Measurements from ENCODE around the gene ZNF804B.

The ZNF804B gene

DNA sequence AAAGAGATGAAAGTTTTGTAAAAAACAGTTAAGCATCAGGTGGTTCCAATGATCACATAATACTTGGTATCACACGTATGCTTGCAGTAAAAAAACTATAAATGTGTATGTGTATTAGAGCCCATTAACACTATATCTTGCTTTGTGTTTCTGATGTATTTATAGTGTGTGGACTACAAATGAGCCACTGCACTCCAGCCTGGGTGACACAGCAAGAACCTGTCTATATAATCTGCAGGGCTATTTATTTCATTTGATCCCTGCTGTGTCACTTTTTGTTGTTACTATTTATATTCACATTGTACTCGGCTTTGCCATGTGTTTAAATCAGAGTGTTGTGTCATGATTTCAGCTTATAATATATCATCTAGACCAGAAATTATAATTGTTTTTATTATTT lies 523.8 kb downstream of the ZNF804B start:
- no peaks in the 10 kb centered on the region for H3K4me1 ChIP-seq (ENCODE audit: control insufficient read depth in 1 of 2, insufficient read depth in 2 of 2, low read length in 2 of 2)
- H3K27ac ChIP-seq (ENCODE audit: low read length), result no peak overlapping the region
- no peaks in the 10 kb centered on the region for H3K9me3 ChIP-seq (ENCODE audit: control insufficient read depth in 1 of 2, low read length in 2 of 2)
- no peak overlapping the region for H3K4me3 ChIP-seq (ENCODE audit: low read depth in 1 of 2, low read length in 2 of 2)
- H3K36me3 ChIP-seq (ENCODE audit: control insufficient read depth in 1 of 2, insufficient read depth in 2 of 2, low read length in 2 of 2), result no peaks in the 10 kb centered on the region
- H3K27me3 ChIP-seq (ENCODE audit: low read depth, low read length), result no peaks in the 10 kb centered on the region

DNA sequence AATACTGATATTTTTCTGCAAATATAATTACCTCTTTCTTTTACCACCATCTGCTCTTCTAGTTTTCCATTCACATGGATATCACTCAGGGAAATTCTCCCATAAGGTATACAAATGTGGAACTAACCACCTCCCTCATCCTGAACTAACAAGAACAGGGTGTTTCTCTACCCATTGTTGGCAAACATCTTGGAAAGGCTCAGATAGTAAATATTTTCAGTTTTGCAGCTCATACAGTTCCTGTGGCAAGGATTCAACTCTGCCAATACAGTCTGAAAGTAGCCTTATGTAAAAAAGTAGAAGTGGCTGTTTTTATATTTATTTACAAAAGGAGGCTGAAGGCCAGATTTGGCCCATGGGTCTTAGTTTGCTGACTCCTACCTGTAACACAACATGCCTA lies 549.0 kb downstream of the ZNF804B start:
- Histone ChIP-seq H3K9me3 (ENCODE audit: control insufficient read depth in 1 of 2, low read length in 2 of 2) (no peaks in the 10 kb centered on the region), H3K27ac (ENCODE audit: low read length) (no peak overlapping the region), H3K36me3 (ENCODE audit: control insufficient read depth in 1 of 2, insufficient read depth in 2 of 2, low read length in 2 of 2) (no peaks in the 10 kb centered on the region), H3K4me3 (ENCODE audit: low read depth in 1 of 2, low read length in 2 of 2) (no peak overlapping the region), H3K4me1 (ENCODE audit: control insufficient read depth in 1 of 2, insufficient read depth in 2 of 2, low read length in 2 of 2) (no peaks in the 10 kb centered on the region), H3K27me3 (ENCODE audit: low read depth, low read length) (no peaks in the 10 kb centered on the region)

DNA sequence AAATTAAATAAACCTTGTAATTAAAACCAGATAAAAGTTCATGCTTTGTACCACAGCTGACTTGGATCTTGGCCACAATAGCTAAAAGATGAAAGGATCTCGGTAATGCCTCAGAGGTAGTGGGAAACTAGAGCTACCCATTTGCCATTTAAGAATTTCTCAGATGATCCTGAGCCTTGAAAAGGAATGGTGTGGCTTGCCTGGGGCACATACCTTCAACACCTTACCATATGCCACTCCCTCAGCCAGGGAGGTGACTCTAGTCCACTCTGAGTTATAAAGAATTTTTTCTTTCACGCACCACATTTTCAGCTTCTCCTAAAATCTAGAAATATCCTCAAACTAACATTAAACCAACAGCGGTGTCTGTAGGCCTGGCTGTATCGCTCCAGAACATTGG lies 552.4 kb downstream of the ZNF804B start:
- H3K27ac ChIP-seq (ENCODE audit: low read length), result no peak overlapping the region

DNA sequence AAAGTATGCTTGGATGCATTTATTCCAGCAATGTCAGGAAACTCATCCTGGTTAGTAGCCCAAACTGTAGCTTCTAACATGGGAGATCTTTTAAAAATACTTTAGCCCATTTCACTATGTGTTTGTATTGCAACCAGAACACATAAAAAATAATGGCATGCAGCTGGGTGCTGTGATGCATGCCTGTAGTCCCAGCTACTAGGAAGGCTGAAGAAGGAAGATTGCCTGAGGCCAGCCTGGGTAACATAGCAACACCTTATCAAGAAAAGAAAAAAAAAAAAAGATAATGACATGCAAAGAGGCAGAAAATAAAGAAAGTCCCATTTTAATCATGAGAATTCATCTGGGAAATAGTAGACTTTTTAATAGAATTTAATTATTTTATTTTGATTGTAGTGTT lies 553.1 kb downstream of the ZNF804B start:
- no peaks in the 10 kb centered on the region for H3K36me3 ChIP-seq (ENCODE audit: control insufficient read depth in 1 of 2, insufficient read depth in 2 of 2, low read length in 2 of 2)
- no peaks in the 10 kb centered on the region for H3K9me3 ChIP-seq (ENCODE audit: control insufficient read depth in 1 of 2, low read length in 2 of 2)
- H3K4me3 ChIP-seq (ENCODE audit: low read depth in 1 of 2, low read length in 2 of 2), result no peak overlapping the region

More for the DNA sequence above, 552.4 kb downstream of the ZNF804B start:
- Histone ChIP-seq H3K9me3 (ENCODE audit: control insufficient read depth in 1 of 2, low read length in 2 of 2) (no peaks in the 10 kb centered on the region), H3K4me3 (ENCODE audit: low read depth in 1 of 2, low read length in 2 of 2) (no peak overlapping the region), H3K27me3 (ENCODE audit: low read depth, low read length) (no peaks in the 10 kb centered on the region), H3K4me1 (ENCODE audit: control insufficient read depth in 1 of 2, insufficient read depth in 2 of 2, low read length in 2 of 2) (no peaks in the 10 kb centered on the region), H3K36me3 (ENCODE audit: control insufficient read depth in 1 of 2, insufficient read depth in 2 of 2, low read length in 2 of 2) (no peaks in the 10 kb centered on the region)

DNA sequence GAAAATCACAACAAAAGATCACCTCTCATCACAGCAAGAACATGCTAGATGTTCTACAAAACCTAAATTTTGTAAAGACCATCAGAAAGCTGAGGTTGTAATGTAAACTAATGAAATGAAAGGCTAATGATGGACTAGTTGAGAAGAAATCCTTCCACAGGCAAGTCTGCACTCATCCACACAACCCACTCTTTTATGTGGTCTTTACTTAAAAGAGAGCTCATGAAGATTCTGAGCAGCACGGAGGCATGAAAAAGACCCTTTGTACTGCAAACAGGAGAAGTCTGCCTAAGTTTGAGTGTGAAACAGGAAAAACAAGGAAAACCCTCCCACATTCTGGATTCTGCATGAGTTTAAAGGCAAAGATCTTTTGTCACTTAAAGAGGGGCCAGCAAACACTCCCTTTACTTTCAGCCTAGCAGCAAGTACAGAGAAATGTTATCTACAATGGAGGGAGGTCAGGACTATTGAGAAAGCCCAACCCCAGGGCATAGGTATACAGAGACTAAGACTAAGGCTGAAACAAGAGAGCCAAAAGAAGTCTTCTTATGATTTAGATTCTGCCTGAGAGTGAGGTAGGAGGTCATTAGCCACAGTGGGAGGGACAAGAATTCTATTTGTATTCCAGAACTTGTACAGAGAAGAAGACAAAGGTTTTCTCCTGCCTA lies 557.2 kb downstream of the ZNF804B start:
- H3K27ac ChIP-seq (ENCODE audit: low read length), result no peak overlapping the region
- H3K27me3 ChIP-seq (ENCODE audit: low read depth, low read length), result no peaks in the 10 kb centered on the region
- H3K4me1 ChIP-seq (ENCODE audit: control insufficient read depth in 1 of 2, insufficient read depth in 2 of 2, low read length in 2 of 2), result no peaks in the 10 kb centered on the region
- H3K36me3 ChIP-seq (ENCODE audit: control insufficient read depth in 1 of 2, insufficient read depth in 2 of 2, low read length in 2 of 2), result no peaks in the 10 kb centered on the region
- H3K4me3 ChIP-seq (ENCODE audit: low read depth in 1 of 2, low read length in 2 of 2), result no peak overlapping the region
- H3K9me3 ChIP-seq (ENCODE audit: control insufficient read depth in 1 of 2, low read length in 2 of 2), result peaks cover 0 to 4% of the 10 kb centered on the region in 2 donors

More for the DNA sequence above, 553.1 kb downstream of the ZNF804B start:
- Histone ChIP-seq H3K4me1 (ENCODE audit: control insufficient read depth in 1 of 2, insufficient read depth in 2 of 2, low read length in 2 of 2) (no peaks in the 10 kb centered on the region), H3K27ac (ENCODE audit: low read length) (no peak overlapping the region), H3K27me3 (ENCODE audit: low read depth, low read length) (no peaks in the 10 kb centered on the region)

DNA sequence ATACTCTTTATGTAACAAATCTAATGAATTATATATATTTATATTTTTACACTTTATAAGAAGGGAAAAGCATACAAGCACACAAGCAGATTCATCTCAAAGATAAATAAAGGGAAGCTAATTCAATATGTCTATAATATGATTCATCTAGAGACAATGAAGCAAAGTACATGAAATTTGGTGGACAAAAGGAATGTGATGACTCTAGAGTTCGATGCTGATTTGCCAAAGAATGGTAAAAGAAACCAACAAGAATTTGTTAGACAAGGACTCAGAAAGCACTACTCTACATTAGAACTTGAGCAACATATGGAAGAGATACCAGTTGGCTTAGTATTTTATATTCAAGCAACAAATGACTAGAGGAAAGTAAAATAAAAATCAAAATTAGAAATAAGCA lies 572.5 kb downstream of the ZNF804B start:
- H3K27ac ChIP-seq (ENCODE audit: low read length), result no peak overlapping the region
- no peaks in the 10 kb centered on the region for H3K4me1 ChIP-seq (ENCODE audit: control insufficient read depth in 1 of 2, insufficient read depth in 2 of 2, low read length in 2 of 2)
- no peaks in the 10 kb centered on the region for H3K36me3 ChIP-seq (ENCODE audit: control insufficient read depth in 1 of 2, insufficient read depth in 2 of 2, low read length in 2 of 2)
- no peak overlapping the region for H3K4me3 ChIP-seq (ENCODE audit: low read depth in 1 of 2, low read length in 2 of 2)
- H3K27me3 ChIP-seq (ENCODE audit: low read depth, low read length), result no peaks in the 10 kb centered on the region
- no peaks in the 10 kb centered on the region for H3K9me3 ChIP-seq (ENCODE audit: control insufficient read depth in 1 of 2, low read length in 2 of 2)

DNA sequence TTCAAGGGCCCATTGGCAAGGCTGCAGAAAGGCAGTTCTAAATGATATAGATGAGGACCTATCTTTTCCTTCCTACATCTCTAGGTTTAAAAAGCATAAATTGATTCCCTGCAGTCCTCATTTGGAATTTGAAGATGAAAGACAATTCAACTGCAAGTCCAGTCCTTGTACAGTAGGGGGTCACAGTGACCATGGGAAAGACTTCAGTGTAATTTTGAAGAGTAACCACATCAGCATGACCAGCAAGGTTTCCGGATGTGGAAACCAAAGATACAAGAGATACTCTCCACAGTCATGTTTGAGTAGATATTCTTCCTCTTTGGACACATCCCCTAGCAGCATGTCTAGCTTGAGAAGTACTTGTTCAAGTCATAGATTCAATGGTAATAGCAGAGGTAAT lies 575.3 kb downstream of the ZNF804B start:
- no peaks in the 10 kb centered on the region for H3K27me3 ChIP-seq (ENCODE audit: low read depth, low read length)
- H3K36me3 ChIP-seq (ENCODE audit: control insufficient read depth in 1 of 2, insufficient read depth in 2 of 2, low read length in 2 of 2), result no peaks in the 10 kb centered on the region
- H3K27ac ChIP-seq (ENCODE audit: low read length), result no peak overlapping the region
- no peak overlapping the region for H3K4me3 ChIP-seq (ENCODE audit: low read depth in 1 of 2, low read length in 2 of 2)
- H3K4me1 ChIP-seq (ENCODE audit: control insufficient read depth in 1 of 2, insufficient read depth in 2 of 2, low read length in 2 of 2), result no peaks in the 10 kb centered on the region
- no peaks in the 10 kb centered on the region for H3K9me3 ChIP-seq (ENCODE audit: control insufficient read depth in 1 of 2, low read length in 2 of 2)

DNA sequence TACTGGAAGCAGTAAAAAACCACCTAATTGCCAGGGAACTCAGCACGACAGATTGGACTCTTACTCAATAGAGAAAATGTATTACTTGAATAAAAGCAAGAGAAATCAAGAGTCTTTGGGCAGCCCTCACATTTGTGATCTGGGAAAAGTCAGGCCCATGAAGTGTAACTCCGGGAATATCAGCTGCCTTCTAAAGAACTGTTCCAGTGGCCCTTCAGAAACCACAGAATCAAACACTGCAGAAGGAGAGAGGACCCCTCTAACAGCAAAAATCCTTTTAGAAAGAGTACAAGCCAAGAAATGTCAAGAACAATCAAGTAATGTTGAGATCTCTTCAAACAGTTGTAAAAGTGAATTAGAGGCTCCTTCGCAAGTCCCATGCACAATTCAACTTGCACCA lies 576.0 kb downstream of the ZNF804B start:
- no peaks in the 10 kb centered on the region for H3K9me3 ChIP-seq (ENCODE audit: control insufficient read depth in 1 of 2, low read length in 2 of 2)
- H3K4me3 ChIP-seq (ENCODE audit: low read depth in 1 of 2, low read length in 2 of 2), result no peak overlapping the region
- no peaks in the 10 kb centered on the region for H3K27me3 ChIP-seq (ENCODE audit: low read depth, low read length)
- H3K36me3 ChIP-seq (ENCODE audit: control insufficient read depth in 1 of 2, insufficient read depth in 2 of 2, low read length in 2 of 2), result no peaks in the 10 kb centered on the region
- H3K4me1 ChIP-seq (ENCODE audit: control insufficient read depth in 1 of 2, insufficient read depth in 2 of 2, low read length in 2 of 2), result no peaks in the 10 kb centered on the region
- H3K27ac ChIP-seq (ENCODE audit: low read length), result no peak overlapping the region

DNA sequence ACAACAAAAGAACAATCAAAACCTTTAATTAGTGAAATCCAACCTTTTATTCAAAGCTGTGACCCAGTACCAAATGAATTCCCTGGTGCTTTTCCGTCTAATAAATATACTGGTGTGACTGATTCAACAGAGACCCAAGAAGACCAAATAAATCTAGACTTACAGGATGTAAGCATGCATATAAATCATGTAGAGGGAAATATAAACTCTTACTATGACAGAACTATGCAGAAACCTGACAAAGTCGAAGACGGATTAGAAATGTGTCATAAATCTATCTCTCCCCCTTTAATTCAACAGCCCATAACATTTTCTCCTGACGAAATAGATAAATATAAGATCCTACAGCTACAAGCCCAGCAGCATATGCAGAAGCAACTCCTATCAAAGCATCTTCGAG lies 576.6 kb downstream of the ZNF804B start:
- Histone ChIP-seq H3K36me3 (ENCODE audit: control insufficient read depth in 1 of 2, insufficient read depth in 2 of 2, low read length in 2 of 2) (no peaks in the 10 kb centered on the region), H3K9me3 (ENCODE audit: control insufficient read depth in 1 of 2, low read length in 2 of 2) (no peaks in the 10 kb centered on the region), H3K27ac (ENCODE audit: low read length) (no peak overlapping the region), H3K4me3 (ENCODE audit: low read depth in 1 of 2, low read length in 2 of 2) (no peak overlapping the region), H3K27me3 (ENCODE audit: low read depth, low read length) (no peaks in the 10 kb centered on the region), H3K4me1 (ENCODE audit: control insufficient read depth in 1 of 2, insufficient read depth in 2 of 2, low read length in 2 of 2) (no peaks in the 10 kb centered on the region)

DNA sequence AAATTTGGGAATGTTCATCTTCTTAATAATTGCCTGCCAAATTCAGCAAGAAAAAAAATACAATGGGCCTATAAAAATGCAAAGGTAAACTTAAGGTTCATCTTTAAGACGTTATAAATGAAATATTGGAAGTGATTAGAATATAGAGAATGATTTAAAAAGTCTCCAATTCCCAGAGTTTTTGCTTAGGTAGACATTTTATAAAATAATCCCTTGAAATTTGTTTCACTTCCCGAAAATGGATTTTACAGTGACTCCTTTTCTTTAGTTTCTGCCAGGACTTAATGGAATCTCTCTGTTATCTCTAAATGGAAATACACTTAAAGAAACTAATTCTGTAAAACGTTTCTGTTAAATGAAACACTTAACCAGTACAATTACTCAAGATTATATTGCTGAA lies 580.2 kb downstream of the ZNF804B start:
- Histone ChIP-seq H3K4me1 (ENCODE audit: control insufficient read depth in 1 of 2, insufficient read depth in 2 of 2, low read length in 2 of 2) (no peaks in the 10 kb centered on the region), H3K27me3 (ENCODE audit: low read depth, low read length) (no peaks in the 10 kb centered on the region), H3K36me3 (ENCODE audit: control insufficient read depth in 1 of 2, insufficient read depth in 2 of 2, low read length in 2 of 2) (no peaks in the 10 kb centered on the region), H3K27ac (ENCODE audit: low read length) (no peak overlapping the region), H3K4me3 (ENCODE audit: low read depth in 1 of 2, low read length in 2 of 2) (no peak overlapping the region), H3K9me3 (ENCODE audit: control insufficient read depth in 1 of 2, low read length in 2 of 2) (no peaks in the 10 kb centered on the region)

DNA sequence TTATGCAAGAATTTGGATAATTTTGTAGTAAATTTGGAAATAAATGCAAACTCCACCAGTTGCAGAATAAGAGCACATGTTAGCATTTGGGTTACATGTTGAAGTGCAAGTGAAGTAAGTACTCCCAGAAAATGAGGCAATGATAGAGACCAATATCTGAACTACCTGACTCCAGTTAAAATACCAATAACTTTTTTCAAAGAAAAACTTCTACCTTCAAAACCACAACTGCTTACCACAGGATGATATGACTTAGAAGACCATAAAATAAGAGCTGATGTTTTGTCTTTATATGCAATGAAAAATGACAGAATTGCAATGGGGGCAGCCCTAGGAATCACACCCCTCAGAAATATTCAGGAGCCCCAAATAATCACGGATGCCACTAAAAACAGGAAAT lies 597.6 kb downstream of the ZNF804B start:
- H3K27me3 ChIP-seq (ENCODE audit: low read depth, low read length), result no peaks in the 10 kb centered on the region
- H3K4me3 ChIP-seq (ENCODE audit: low read depth in 1 of 2, low read length in 2 of 2), result no peak overlapping the region
- H3K9me3 ChIP-seq (ENCODE audit: control insufficient read depth in 1 of 2, low read length in 2 of 2), result no peaks in the 10 kb centered on the region
- H3K36me3 ChIP-seq (ENCODE audit: control insufficient read depth in 1 of 2, insufficient read depth in 2 of 2, low read length in 2 of 2), result no peaks in the 10 kb centered on the region
- no peaks in the 10 kb centered on the region for H3K4me1 ChIP-seq (ENCODE audit: control insufficient read depth in 1 of 2, insufficient read depth in 2 of 2, low read length in 2 of 2)
- no peak overlapping the region for H3K27ac ChIP-seq (ENCODE audit: low read length)

DNA sequence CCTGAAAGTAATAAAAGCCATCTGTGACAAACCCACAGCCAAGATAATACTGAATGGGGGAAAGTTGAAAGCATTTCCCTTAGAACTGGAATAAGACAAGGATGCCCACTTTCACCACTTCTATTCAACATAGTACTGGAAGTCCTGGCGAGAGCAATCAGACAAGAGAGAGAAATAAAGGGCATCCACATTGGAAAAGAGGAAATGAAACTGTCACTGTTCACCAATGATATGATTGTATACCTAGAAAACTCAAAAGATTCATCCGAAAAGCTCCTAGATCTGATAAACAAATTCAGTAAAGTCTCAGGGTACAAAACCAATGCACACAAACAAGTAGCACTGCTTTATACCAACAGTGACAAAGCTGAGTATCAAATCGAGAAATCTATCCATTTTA lies 617.7 kb downstream of the ZNF804B start:
- H3K9me3 ChIP-seq (ENCODE audit: control insufficient read depth in 1 of 2, low read length in 2 of 2), result no peaks in the 10 kb centered on the region
- H3K4me1 ChIP-seq (ENCODE audit: control insufficient read depth in 1 of 2, insufficient read depth in 2 of 2, low read length in 2 of 2), result no peaks in the 10 kb centered on the region
- no peaks in the 10 kb centered on the region for H3K27me3 ChIP-seq (ENCODE audit: low read depth, low read length)
- no peak overlapping the region for H3K27ac ChIP-seq (ENCODE audit: low read length)
- H3K36me3 ChIP-seq (ENCODE audit: control insufficient read depth in 1 of 2, insufficient read depth in 2 of 2, low read length in 2 of 2), result no peaks in the 10 kb centered on the region
- H3K4me3 ChIP-seq (ENCODE audit: low read depth in 1 of 2, low read length in 2 of 2), result no peak overlapping the region

Measured in muscle layer of duodenum (tissue), 2 donors.